AG04450 (cell line): ENCODE measurements around the gene RANBP6. TPM values are rescaled to one million over a fixed set of nuclear protein-coding genes. Genes with fewer than 3 reads are reported as not detected.
A peak's percentile ranks its signal among the peaks of the same experiment; 100 is the strongest.
"Not testable (repeated sequence)": the region's sequence is repeated elsewhere in the genome, so short reads cannot be mapped to it uniquely, and the experiment has no call there.

Experiments
- CTCF ChIA-PET: fragments of 300-600, 350-600 bp; formaldehyde crosslinking; extraction: SDS; loops from one replicate; lab custom pipeline; 2022; ENCODE audit warnings: antibody characterized with exemption, inconsistent platforms; lab: Charles Lee
- POLR2A ChIA-PET: fragments of 350-600 bp; formaldehyde crosslinking; extraction: SDS; loops from one replicate; lab custom pipeline; 2021; ENCODE audit warnings: antibody characterized with exemption, inconsistent platforms; lab: Yijun Ruan, JAX
- DNase-seq: peaks from one replicate; pipeline ENCODE4 v3.0.0-alpha.2; 2011; ENCODE audit warnings: low read depth, low spot score
- H3K27ac ChIP-seq: one replicate; pipeline ENCODE4 v1.5.1; 2012; ENCODE audit warnings: low read depth, low read length, control low read depth
- H3K27me3 ChIP-seq: one replicate; pipeline ENCODE4 v1.6.0; 2012; ENCODE audit warnings: low read length; ENCODE audit not compliant: control insufficient read depth, insufficient read depth
- H3K4me3 ChIP-seq: 2 replicates; pipeline ENCODE4 v1.5.1; 2011; ENCODE audit warnings: mild to moderate bottlenecking, low read depth, low read length, control low read depth
- H3K9me3 ChIP-seq: 2 replicates; pipeline ENCODE4 v1.5.1; 2012; ENCODE audit warnings: low read length; ENCODE audit not compliant: control insufficient read depth, insufficient read depth
- polyA minus RNA-seq: library from RNA; depleted of rRNA, polyadenylated mRNA; stranded (reverse); fragments of >200 nt; gene quantifications from 2 replicates; pipeline ENCODE4 v1.2.3, GENCODE V29; 2011; rRNA and poly(A)+ RNA removed
- polyA plus RNA-seq: library from polyadenylated mRNA; depleted of rRNA; stranded (reverse); fragments of >200 nt; gene quantifications from 2 replicates; pipeline ENCODE4 v1.2.3, GENCODE V29; 2011; rRNA removed
- TF ChIP-seq, protein P1 (sequence below): IDR thresholded peaks from 2 replicates; pipeline ENCODE4 v1.5.1; 2011; ENCODE audit warnings: low read depth, low read length, control low read depth, inconsistent platforms

RANBP6 gene
- polyA plus RNA-seq (13.3 and 18.9 TPM in 2 replicates), polyA minus RNA-seq (11.1 and 20.9 TPM in 2 replicates)

DNA sequence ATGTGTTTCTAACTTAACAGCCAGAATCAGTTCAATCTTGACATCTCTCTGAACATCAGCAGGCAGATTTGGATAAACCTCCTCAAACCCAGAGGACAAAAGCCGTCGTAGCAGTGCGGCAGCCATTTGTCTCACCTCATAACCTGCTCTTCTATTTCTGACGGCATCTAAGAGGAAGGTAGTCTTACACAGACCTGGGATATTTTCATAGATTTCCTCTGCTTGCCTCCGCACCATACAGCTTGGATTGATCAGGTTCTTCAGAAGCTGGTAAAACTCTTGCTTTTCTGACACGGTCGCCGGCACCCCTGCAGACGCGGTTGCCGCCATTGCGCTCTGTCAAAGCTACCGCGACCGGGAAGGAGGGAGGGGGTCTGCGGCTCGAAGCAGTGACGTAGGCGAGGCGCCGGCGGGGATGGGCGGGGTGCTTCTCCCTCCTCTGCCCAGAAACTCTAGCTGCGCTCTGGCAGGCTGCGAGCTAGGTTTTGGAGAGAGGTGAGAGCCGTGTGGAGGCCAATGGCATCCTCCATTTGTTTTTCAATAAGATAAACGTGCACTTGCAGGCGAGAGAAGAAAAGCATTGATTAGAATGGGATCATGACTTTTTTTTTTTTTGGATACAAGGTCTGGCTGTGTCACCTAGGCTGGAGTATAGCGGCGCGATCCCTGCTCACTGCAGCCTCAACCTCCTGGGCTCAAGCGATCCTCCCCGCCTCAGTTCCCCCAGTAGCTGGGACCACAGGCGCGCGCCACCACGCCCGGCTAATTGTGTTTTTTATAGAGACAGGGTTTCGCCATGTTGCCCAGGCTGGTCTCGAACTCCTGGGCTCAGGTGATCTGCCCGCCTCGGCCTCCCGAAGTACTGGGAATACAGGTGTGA lies at the start of gene RANBP6:
TSS of gene RANBP6 (minus strand) at position 347 of the 880 bp plus-strand sequence. CDS start at position 330, 17 bp downstream.
- H3K9me3 ChIP-seq, result no peaks in the 10 kb centered on the region
- TF ChIP-seq, protein P1, sequence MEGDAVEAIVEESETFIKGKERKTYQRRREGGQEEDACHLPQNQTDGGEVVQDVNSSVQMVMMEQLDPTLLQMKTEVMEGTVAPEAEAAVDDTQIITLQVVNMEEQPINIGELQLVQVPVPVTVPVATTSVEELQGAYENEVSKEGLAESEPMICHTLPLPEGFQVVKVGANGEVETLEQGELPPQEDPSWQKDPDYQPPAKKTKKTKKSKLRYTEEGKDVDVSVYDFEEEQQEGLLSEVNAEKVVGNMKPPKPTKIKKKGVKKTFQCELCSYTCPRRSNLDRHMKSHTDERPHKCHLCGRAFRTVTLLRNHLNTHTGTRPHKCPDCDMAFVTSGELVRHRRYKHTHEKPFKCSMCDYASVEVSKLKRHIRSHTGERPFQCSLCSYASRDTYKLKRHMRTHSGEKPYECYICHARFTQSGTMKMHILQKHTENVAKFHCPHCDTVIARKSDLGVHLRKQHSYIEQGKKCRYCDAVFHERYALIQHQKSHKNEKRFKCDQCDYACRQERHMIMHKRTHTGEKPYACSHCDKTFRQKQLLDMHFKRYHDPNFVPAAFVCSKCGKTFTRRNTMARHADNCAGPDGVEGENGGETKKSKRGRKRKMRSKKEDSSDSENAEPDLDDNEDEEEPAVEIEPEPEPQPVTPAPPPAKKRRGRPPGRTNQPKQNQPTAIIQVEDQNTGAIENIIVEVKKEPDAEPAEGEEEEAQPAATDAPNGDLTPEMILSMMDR, result no peak
- H3K27ac ChIP-seq, result peak within 1 kb of the TSS; percentile 80
- ChIA-PET CTCF (interaction anchor here (0.6 to 2.2 kb wide), 6 partner anchors 9 to 255 kb away, joined by 3 to 12 read pairs (median 5); no protein-coding TSS in a partner anchor), POLR2A (interaction anchor here (0.6 to 1.0 kb wide), 5 partner anchors 9 to 1031 kb away, joined by 3 to 6 read pairs (median 4); no protein-coding TSS in a partner anchor)
- no peaks in the 10 kb centered on the region for H3K27me3 ChIP-seq
- DNase-seq, result peak; percentile 39
- peak within 1 kb of the TSS; percentile 76 for H3K4me3 ChIP-seq

DNA sequence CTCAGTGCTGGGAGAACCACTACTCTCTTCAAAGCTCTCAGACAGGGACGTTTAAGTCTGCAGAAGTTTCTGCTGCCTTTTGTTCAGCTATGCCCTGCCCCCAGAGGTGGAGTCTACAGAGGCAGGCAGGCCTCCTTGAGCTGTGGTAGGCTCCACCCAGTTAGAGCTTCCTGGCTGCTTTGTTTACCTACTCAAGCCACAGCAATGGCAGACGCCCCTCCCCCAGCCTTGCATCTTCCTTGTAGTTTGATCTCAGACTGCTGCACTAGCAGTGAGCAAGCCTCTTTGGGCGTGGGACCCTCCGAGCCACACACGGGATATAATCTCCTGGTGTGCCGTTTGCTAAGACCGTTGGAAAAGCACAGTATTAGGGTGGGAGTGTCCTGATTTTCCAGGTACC lies 47.7 kb upstream of the RANBP6 start:
- CTCF ChIA-PET, result interaction anchor here (1.5 kb wide), 1 partner anchor 9 kb away, joined by 4 read pairs; no protein-coding TSS in a partner anchor
- H3K4me3 ChIP-seq, H3K9me3 ChIP-seq, H3K27ac ChIP-seq, POLR2A ChIA-PET, DNase-seq, H3K27me3 ChIP-seq: not testable (repeated sequence)

- DNase-seq, result no peak
Measured at GRCh38 chr9:6055666-6056065, 40.2 kb upstream of the RANBP6 start.

GRCh38 chr9:6055216-6055615 lies 39.8 kb upstream of the RANBP6 start:
- peaks cover 2% of the 10 kb centered on the region for H3K27me3 ChIP-seq
- DNase-seq, result peak; percentile 79
- TF ChIP-seq, protein P1, result peak; percentile 71
- no peak overlapping the region for H3K4me3 ChIP-seq
- H3K27ac ChIP-seq, result no peak overlapping the region
- CTCF ChIA-PET, result interaction anchor here (0.6 to 5.0 kb wide), 10 partner anchors 10 to 301 kb away, joined by 3 to 142 read pairs (median 6); partner anchors contain the start of gene ERMP1
- no peaks in the 10 kb centered on the region for H3K9me3 ChIP-seq
- POLR2A ChIA-PET, result no interaction called here

More at GRCh38 chr9:6055666-6056065, 40.2 kb upstream of the RANBP6 start:
- Histone ChIP-seq H3K27ac (no peak overlapping the region), H3K9me3 (no peaks in the 10 kb centered on the region), H3K4me3 (no peak overlapping the region), H3K27me3 (no peaks in the 10 kb centered on the region)
- TF ChIP-seq, protein P1, result no peak
- POLR2A ChIA-PET, result no interaction called here
- CTCF ChIA-PET, result interaction anchor here (0.6 to 5.0 kb wide), 10 partner anchors 10 to 300 kb away, joined by 3 to 142 read pairs (median 6); partner anchors contain the start of gene ERMP1

- H3K4me3 ChIP-seq, result no peak overlapping the region
- no peaks in the 10 kb centered on the region for H3K9me3 ChIP-seq
- DNase-seq, result peak; percentile 48
- H3K27me3 ChIP-seq, result peaks cover 2% of the 10 kb centered on the region
- no peak overlapping the region for H3K27ac ChIP-seq
- TF ChIP-seq, protein P1, result peak; percentile 84
- ChIA-PET POLR2A (no interaction called here), CTCF (interaction anchor here (0.6 to 5.0 kb wide), 72 partner anchors 9 to 1617 kb away, joined by 3 to 142 read pairs (median 4); partner anchors contain the start of genes ERMP1 and RANBP6)
Measured at GRCh38 chr9:6054280-6055099, 39.1 kb upstream of the RANBP6 start.
